ENCODE measurements around the gene LZTS3.
"Not testable (repeated sequence)": the region's sequence is repeated elsewhere in the genome, so short reads cannot be mapped to it uniquely, and the experiment has no call there.

LZTS3 gene

GRCh38 chr20:3166913-3167342 lies 6.4 kb downstream of the LZTS3 start:
- no peak for DNase-seq

GRCh38 chr20:3166338-3166912 lies 6.9 kb downstream of the LZTS3 start:
- DNase-seq = no peak

- no peak for DNase-seq
These were observed 7.6 kb downstream of the LZTS3 start for GRCh38 chr20:3165473-3166337.

- no peak for DNase-seq
These were observed 8.5 kb downstream of the LZTS3 start for GRCh38 chr20:3164763-3165410.

- DNase-seq = no peak
These were observed 9.1 kb downstream of the LZTS3 start for GRCh38 chr20:3164043-3164762.

DNA sequence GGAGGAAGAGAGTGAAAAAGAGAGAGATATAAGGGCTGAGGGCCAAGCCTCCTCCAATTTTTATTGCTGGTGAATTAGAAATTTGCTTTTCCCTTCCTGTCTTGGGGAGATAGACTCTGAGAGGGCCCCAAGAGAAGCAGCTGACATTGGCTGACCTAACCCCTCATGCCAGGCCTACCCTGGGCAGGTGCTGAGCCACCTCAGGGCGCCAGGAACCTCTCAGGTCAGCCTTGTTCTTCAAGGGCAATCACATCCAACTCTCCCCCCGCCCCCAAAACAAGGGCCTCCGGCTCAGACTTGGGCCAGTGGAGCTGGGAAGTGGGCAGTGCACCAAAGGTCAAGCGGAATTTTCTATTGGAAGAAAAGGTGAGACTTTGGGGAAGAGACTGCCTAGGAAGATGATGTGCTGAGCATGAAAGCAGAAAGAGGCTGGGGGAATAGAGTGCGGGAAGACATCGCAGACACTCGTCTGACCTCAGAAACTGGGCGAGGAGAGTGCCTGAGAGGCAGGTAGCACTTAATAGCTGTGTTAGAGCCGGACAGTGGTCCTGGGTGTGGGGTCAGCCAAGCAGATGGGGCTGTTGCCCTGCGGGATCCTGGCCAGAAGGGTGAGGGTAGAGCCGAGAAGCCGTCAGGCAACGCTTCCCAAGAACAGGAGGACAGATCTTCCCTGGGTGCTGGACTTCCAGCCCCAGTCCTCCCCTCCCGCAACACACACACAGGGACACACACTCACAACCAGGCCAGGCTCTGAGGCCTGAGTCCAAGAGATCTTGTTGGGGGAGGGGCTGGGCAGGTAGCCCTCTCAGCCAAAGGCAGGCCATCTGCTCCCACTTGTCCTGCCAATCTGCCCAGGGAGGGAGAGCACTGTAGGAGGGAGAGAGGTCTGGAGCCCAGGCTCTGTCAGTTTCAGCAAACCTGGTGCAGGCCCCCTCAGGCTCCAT lies 10.0 kb downstream of the LZTS3 start:
- no peak for DNase-seq

- DNase-seq = no peak
These were observed 11.2 kb downstream of the LZTS3 start for GRCh38 chr20:3162080-3162611.

DNA sequence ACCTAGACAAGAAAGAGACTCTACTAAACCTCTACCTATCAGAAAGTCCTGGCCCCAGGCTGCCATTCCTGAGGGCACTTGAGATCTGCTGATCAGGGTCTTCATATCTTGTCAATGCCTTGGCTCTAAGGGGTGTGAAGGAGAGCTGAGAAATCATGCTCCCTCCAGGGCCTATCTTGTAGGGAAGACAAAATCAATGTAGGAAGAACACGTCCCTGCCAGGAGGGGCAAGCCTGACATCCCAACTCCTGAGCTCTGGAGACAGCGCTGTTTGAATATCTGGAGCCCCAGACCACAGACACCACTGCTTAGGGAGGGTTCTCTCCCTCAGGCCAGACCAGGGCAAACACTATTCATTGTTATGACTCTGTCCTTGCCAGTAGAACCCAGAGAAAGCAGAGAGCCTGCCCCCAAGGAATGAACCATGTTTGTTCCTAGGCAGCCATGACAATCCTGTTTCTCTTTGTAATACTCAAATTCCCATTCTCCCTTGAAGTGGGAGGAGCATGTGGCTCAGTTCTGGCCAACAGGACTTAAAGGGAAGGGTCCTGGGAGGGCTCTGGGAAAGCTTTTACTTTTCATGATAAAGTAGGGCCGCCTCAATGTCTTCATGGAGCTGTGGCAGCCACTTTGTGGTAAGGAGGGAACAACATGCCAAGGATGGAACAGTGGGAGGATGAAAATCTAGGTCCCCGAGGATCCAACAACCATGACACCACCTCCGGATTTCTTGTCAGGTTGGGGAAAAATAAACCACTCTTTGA lies 11.9 kb downstream of the LZTS3 start:
- no peak for DNase-seq

DNA sequence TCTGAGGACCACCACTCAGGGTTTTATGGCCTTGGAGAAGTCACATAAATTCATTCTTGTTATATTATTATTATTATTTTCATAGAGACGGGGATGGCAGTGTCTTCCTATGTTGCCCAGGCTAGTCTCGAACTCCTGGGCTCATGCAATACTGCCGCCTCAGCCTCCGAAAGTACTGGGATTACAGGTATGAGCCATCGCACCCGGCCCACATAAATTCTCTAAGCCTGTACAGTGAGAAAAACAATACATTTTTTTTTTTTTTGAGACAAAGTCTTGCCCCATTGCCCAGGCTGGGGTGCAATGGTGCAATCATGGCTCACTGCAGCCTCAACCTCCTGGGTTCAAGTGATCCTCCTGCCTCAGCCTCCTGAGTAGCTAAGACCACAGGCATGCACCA lies 12.9 kb downstream of the LZTS3 start:
- DNase-seq = no peak

DNA sequence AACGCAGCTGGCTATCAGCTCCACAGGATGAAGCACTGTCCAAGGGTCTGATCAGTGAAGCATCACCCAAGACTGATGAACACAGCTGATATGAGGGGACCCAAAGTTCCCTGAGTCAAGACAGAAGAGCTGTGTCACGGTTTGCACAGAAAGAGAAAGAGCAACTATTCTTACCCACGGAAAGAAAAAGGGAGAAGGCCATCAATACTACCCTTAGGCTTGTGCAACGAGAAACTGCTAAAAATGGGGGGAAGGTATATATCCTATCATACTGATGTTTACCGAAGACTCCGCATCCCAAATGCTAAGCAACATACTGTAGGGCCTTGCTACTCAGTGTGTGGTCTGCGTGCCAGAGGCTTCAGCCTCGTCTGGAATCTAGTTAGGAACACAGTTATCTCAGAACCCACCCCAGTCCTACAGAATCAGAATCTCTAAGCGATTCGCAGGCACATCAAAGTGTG lies 14.3 kb downstream of the LZTS3 start:
- DNase-seq = peak in 1 of 2 experiments; percentile 8

GRCh38 chr20:3157817-3158216 lies 15.5 kb downstream of the LZTS3 start:
- DNase-seq = no peak

GRCh38 chr20:3156811-3157619 lies 16.3 kb downstream of the LZTS3 start:
- DNase-seq = peak; percentile 71 to 79

DNA sequence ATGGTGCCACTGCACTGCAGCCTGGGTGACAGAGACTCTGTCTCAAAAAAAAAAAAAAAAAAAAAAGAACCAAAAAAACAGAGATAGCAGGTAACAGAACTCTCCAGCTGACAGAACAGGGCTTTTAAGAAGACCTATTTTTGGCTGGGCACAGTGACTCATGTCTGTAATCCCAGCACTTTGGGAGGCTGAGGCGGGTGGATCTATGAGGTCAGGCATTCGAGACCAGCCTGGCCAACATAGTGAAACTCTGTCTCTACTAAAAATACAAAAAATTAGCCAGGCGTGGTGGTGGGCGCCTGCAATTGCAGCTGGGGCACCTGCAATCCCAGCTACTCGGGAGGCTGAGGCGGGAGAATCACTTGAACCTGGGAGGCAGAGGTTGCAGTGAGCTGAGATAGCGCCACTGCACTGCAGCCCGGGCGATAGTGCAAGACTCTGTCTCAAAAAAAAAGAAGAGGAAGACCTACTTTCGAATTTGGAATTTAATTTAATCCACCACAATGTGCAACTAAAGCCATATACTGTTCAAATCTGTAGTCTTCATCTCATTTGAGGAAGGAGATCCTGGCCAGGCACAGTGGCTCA lies 21.2 kb downstream of the LZTS3 start:
- DNase-seq = not testable (repeated sequence)

DNA sequence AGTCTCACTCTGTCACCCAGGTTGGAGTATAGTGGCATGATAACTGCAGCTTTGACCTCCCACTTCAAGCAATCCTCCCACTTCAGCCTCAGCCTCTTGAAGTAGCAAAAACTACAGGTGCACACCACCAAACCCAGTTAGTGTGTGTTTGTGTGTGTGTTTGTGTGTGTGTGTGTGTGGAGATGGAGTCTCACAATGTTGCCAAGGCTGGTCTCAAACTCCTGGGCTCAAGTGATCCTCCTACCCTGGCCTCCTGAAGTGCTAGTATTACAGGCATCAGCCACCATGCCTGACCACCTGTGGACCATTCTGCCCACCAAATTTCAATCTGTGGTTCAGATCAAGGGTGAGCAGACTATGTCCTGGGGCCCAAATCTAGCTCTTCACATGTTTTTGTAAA lies 22.4 kb downstream of the LZTS3 start:
- no peak for DNase-seq

DNA sequence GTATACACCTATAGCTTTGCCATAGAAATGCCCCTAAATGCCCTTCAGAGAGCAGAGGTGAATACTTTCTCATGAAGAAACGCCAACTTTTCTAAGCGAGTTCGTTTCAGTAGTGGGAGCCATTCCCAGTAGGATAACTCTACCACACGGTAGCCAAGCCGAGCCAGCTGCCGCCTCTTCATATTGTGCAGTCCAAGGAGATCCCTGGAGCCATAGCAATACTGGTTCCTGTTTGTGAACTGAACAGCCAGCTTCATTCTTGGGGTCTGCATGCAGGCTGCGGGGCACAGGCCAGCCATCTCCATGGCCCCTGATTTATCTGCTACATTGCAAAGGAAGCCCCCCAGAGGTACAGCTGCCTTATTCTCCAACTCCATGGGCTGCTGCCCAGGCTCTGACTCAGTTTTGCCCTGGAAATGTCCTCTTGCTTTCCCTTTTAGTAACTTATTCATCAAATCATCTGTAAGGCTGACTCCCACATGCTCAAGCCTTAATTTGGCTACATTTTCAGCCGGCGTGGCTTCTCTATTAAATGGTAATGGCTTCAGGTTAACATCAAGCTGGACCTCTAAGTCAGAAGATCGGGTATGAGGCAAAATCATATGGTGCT lies 26.5 kb downstream of the LZTS3 start:
- no peak for DNase-seq

- DNase-seq = no peak
These were observed 31.6 kb downstream of the LZTS3 start for GRCh38 chr20:3141757-3142156.

DNA sequence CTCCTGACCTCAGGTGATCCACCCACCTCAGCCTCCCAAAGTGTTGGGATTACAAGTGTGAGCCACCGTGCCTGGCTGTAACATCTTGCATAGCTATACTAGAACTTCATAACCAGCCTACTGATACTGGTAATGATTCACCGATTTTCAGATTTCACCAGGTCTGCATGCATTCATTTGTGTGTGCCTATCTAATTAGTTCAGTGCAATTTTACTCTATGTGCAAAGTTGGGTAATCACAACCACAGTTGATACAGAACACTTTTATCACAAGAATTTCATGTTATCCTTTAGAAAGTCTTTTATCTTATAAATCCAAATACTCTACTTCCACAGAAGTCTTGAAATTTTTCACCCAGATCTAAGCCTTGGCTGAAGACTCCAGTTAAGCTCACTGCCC lies 35.9 kb downstream of the LZTS3 start:
- no peak for DNase-seq

GRCh38 chr20:3135507-3136070 lies 37.8 kb downstream of the LZTS3 start:
- DNase-seq = no peak

DNA sequence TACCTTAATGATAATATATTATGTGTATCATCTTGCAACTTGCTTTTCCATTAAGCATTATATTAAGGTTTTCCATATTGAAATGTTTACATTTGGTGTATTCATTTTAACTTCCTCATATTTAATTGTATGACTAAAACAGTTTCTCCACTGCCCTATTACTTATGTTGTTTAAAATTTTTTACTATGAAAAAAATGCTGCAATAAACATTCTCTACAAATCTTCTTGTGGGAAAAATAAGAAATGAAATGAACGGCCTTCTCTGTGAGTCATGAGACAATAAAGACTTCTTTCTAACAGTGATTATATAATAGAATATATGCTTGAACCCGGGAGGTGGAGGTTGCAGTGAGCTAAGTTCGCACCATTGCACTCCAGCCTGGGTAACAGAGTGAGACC lies 39.2 kb downstream of the LZTS3 start:
- DNase-seq = no peak

Data from AML-193 (cell line).